IMR-90 (cell line): ENCODE results near the gene FNIP2. TPM values are rescaled to one million over a fixed set of nuclear protein-coding genes. Genes with fewer than 3 reads are reported as not detected.

ENCODE experiments used
- ATAC-seq: fragments of 200-7000 bp; cut with Tn5 transposase; 2 replicates; pipeline ENCODE4 v1.9.1; 2020; ENCODE audit warnings: low read depth, mild to moderate bottlenecking, moderate library complexity
- BruUV-seq: library from RNA; stranded (reverse); fragments of 400-500 nt; replicated peaks from 2 replicates; lab custom pipeline; 2021; lab: Mats Ljungman, UMichigan
- CTCF ChIA-PET: fragments of 300-600 bp; formaldehyde crosslinking; extraction: SDS; loops from one replicate; lab custom pipeline; 2021; ENCODE audit warnings: antibody characterized with exemption; lab: Yijun Ruan, JAX
- POLR2A ChIA-PET: fragments of 300-600 bp; sonication (Branson Sonifier 250); formaldehyde crosslinking; loops from one replicate; lab custom pipeline; 2022; ENCODE audit warnings: antibody characterized with exemption; ENCODE audit not compliant: unreplicated experiment; lab: Charles Lee
- DNase-seq: peaks from one replicate; pipeline ENCODE4 v3.0.0; 2013
- H2AFZ ChIP-seq: replicated peaks from 2 replicates; pipeline ENCODE3; 2013; ENCODE audit warnings: low read length, mild to moderate bottlenecking; ENCODE audit not compliant: poor library complexity
- H2AK5ac ChIP-seq: 2 replicates; pipeline ENCODE4 v1.6.1; 2013; ENCODE audit warnings: low read depth, low read length, inconsistent platforms
- H2AK9ac ChIP-seq: replicated peaks from 2 replicates; pipeline ENCODE3; 2013; ENCODE audit warnings: mild to moderate bottlenecking, low read depth, low read length, moderate library complexity; ENCODE audit not compliant: poor library complexity
- H2BK120ac ChIP-seq: 2 replicates; pipeline ENCODE4 v1.6.1; 2013; ENCODE audit warnings: low read depth, low read length, inconsistent platforms
- H2BK15ac ChIP-seq: 3 replicates; pipeline ENCODE4 v1.6.1; 2013; ENCODE audit warnings: low read depth, low read length, inconsistent platforms
- H2BK20ac ChIP-seq: 2 replicates; pipeline ENCODE4 v1.6.1; 2013; ENCODE audit warnings: low read depth, mild to moderate bottlenecking, inconsistent platforms, low read length, moderate library complexity
- H2BK5ac ChIP-seq: 2 replicates; pipeline ENCODE4 v1.6.1; 2013; ENCODE audit warnings: mild to moderate bottlenecking, low read depth, low read length, inconsistent platforms; ENCODE audit not compliant: poor library complexity, severe bottlenecking
- H3K14ac ChIP-seq: replicated peaks from 2 replicates; pipeline ENCODE4 v1.6.1; 2013; ENCODE audit warnings: low read depth, low read length, inconsistent platforms
- H3K18ac ChIP-seq: 2 replicates; pipeline ENCODE4 v1.6.1; 2013; ENCODE audit warnings: low read depth, low read length, control low read depth
- H3K23ac ChIP-seq: 2 replicates; pipeline ENCODE4 v1.6.1; 2013; ENCODE audit warnings: low read depth, low read length, inconsistent platforms
- H3K27ac ChIP-seq: 2 replicates; pipeline ENCODE4 v1.5.1; 2013; ENCODE audit warnings: mild to moderate bottlenecking, control low read depth, low read length; ENCODE audit not compliant: insufficient read depth
- H3K27me3 ChIP-seq: 2 replicates; pipeline ENCODE4 v1.6.1; 2013; ENCODE audit warnings: low read length; ENCODE audit not compliant: control insufficient read depth, insufficient read depth
- H3K36me3 ChIP-seq: 2 replicates; pipeline ENCODE4 v1.6.1; 2013; ENCODE audit warnings: low read length, mixed read lengths; ENCODE audit not compliant: control insufficient read depth, insufficient read depth
- H3K4ac ChIP-seq: 2 replicates; pipeline ENCODE4 v1.6.1; 2013; ENCODE audit warnings: low read depth, low read length, inconsistent platforms
- H3K4me1 ChIP-seq: 2 replicates; pipeline ENCODE4 v1.6.1; 2013; ENCODE audit warnings: low read length, mixed read lengths; ENCODE audit not compliant: control insufficient read depth, insufficient read depth
- H3K4me2 ChIP-seq: 2 replicates; pipeline ENCODE4 v1.6.1; 2013; ENCODE audit warnings: low read depth, mild to moderate bottlenecking, control low read depth, low read length, moderate library complexity
- H3K4me3 ChIP-seq: 2 replicates; pipeline ENCODE4 v1.5.1; 2013; ENCODE audit warnings: low read depth, mild to moderate bottlenecking, control low read depth, low read length, moderate library complexity; ENCODE audit not compliant: insufficient read depth
- H3K56ac ChIP-seq: 2 replicates; pipeline ENCODE4 v1.6.1; 2013; ENCODE audit warnings: low read length, inconsistent platforms; ENCODE audit not compliant: insufficient read depth; ENCODE audit errors: extremely low read depth
- H3K79me1 ChIP-seq, 2 experiments: 2 replicates each; pipeline ENCODE4 v1.6.1; 2013; ENCODE audit warnings: low read length in 2 of 2, inconsistent platforms in 1 of 2, low read depth in 1 of 2
- H3K9ac ChIP-seq: 2 replicates; pipeline ENCODE4 v1.6.1; 2013; ENCODE audit warnings: low read depth, low read length, control low read depth
- H3K9me1 ChIP-seq: 2 replicates; pipeline ENCODE4 v1.6.1; 2013; ENCODE audit warnings: low read length, inconsistent platforms; ENCODE audit not compliant: insufficient read depth
- H3K9me3 ChIP-seq: 2 replicates; pipeline ENCODE4 v1.6.1; 2013; ENCODE audit warnings: low read length; ENCODE audit not compliant: control insufficient read depth, insufficient read depth
- H4K20me1 ChIP-seq: 2 replicates; pipeline ENCODE4 v1.6.1; 2013; ENCODE audit warnings: low read length, inconsistent platforms; ENCODE audit not compliant: insufficient read depth
- H4K5ac ChIP-seq: 2 replicates; pipeline ENCODE4 v1.6.1; 2013; ENCODE audit warnings: mild to moderate bottlenecking, low read depth, low read length, control low read depth
- H4K8ac ChIP-seq, 2 experiments: 2 replicates each; pipeline ENCODE4 v1.6.1; 2013; ENCODE audit warnings: low read depth in 2 of 2, low read length in 2 of 2, control low read depth in 1 of 2, inconsistent platforms in 1 of 2
- H4K91ac ChIP-seq: 2 replicates; pipeline ENCODE4 v1.6.1; 2013; ENCODE audit warnings: low read depth, low read length, inconsistent platforms; ENCODE audit not compliant: insufficient read depth
- CHD1 ChIP-seq: IDR thresholded peaks from 2 replicates; pipeline ENCODE4 v1.6.1; 2012; ENCODE audit warnings: low read depth, low read length, improper control_type of control experiment
- MAZ ChIP-seq: IDR thresholded peaks from 2 replicates; pipeline ENCODE4 v1.6.1; 2012; ENCODE audit warnings: low read depth, mild to moderate bottlenecking, low read length, improper control_type of control experiment, moderate library complexity, borderline replicate concordance
- NFE2L2 ChIP-seq: fragments of 150-350 bp; IDR thresholded peaks from 2 replicates; pipeline ENCODE4 v1.6.1; 2016; ENCODE audit warnings: low read depth, mild to moderate bottlenecking, low read length
- POLR2A ChIP-seq: IDR thresholded peaks from 2 replicates; pipeline ENCODE4 v1.6.1; 2012; ENCODE audit warnings: mild to moderate bottlenecking, low read depth, low read length
- SMC3 ChIP-seq: fragments of 150-350 bp; IDR thresholded peaks from 2 replicates; pipeline ENCODE4 v1.6.1; 2016; ENCODE audit warnings: low read depth, mild to moderate bottlenecking, antibody characterized with exemption, low read length, moderate library complexity
- WGBS, 2 experiments: methylation state at CpG; one replicate each; pipeline versions ENCODE4 v1.1.5 to v1.1.7; 2013; ENCODE audit warnings: missing lambda C conversion rate in 2 of 2; ENCODE audit not compliant: insufficient read length in 1 of 2; ENCODE audit errors: extremely low coverage in 2 of 2; 5-methylcytosine and 5-hydroxymethylcytosine counted together
- dilution Hi-C: fragments of 300-500 bp; cut with HindIII; formaldehyde crosslinking; loops from one replicate; pipeline ENCODE4 v1.14.3; 2018; ENCODE audit warnings: low sequenced_read_pairs; ENCODE audit not compliant: unreplicated experiment
- in situ Hi-C: fragments of 300-500 bp; cut with MboI; formaldehyde crosslinking; loops from 3 replicates; pipeline ENCODE4 v1.14.3; 2019; ENCODE audit warnings: low sequenced_read_pairs, inconsistent platforms, mixed read lengths
- intact Hi-C: fragments of 100-400 bp; cut with micrococcal nuclease; formaldehyde crosslinking; loops from 2 replicates; pipeline ENCODE4 v1.10.0; 2022
- polyA plus RNA-seq, 3 experiments: library from polyadenylated mRNA; depleted of rRNA; stranded (reverse); fragments of >200 nt; gene quantifications; 2 replicates each; pipeline ENCODE4 v1.2.3, GENCODE V29; 2012; ENCODE audit warnings: low replicate concordance in 1 of 3
- total RNA-seq: library from RNA; depleted of rRNA; stranded (reverse); fragments of >200 nt; gene quantifications from 2 replicates; pipeline ENCODE4 v1.2.3, GENCODE V29; 2012
- TF ChIP-seq, protein P1 (sequence below): fragments of 150-350 bp; IDR thresholded peaks from 2 replicates; pipeline ENCODE4 v1.6.1; 2016; ENCODE audit warnings: low read depth, mild to moderate bottlenecking, low read length, moderate library complexity, borderline replicate concordance
- TF ChIP-seq, protein P2 (sequence below): fragments of 150-350 bp; IDR thresholded peaks from 2 replicates; pipeline ENCODE4 v1.6.1; 2017; ENCODE audit warnings: mild to moderate bottlenecking, antibody characterized with exemption, low read length, low read depth
- TF ChIP-seq, protein P3 (sequence below): conservative IDR thresholded peaks from 2 replicates; pipeline ENCODE4 v1.5.1; 2012; ENCODE audit warnings: mild to moderate bottlenecking, low read depth, low read length, improper control_type of control experiment

Gene FNIP2
- total and polyA plus RNA-seq, 2 of the 4 experiments (the other 2 are of a cell fraction), result 4.7 to 24.6 TPM

DNA sequence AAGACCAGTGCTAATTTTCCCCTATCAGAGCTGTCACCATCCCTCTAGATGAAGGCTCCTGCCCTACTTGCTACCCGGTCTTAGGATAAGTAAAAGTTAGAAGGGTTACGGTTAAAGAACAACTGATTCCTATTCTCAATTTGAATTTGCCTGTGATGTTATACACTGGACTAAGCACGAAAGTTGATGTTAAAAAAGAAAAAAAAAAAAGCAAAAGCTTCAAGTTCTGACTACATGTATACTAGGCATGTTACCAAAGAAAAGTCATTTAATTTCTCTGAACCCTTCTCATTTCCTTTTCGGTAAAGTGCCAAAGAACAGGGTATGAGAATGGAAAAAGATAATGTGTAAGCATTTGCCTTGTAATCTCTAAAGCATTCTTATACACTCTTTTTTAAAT lies 44.2 kb upstream of the FNIP2 start:
- DNase-seq, result no peak
- no peak overlapping the region for H3K4me3 ChIP-seq
- no peak overlapping the region for H3K9ac ChIP-seq
- no peak overlapping the region; the same call in 1 of the 2 replicates for H2BK20ac ChIP-seq
- no peaks in the 10 kb centered on the region for H4K20me1 ChIP-seq
- H3K9me3 ChIP-seq, result no peaks in the 10 kb centered on the region
- no peak overlapping the region for H3K27ac ChIP-seq
- peak overlapping the region; percentile 40 for H2AFZ ChIP-seq
- no TSS peak for BruUV-seq
- H4K91ac ChIP-seq, result no peak overlapping the region
- H3K18ac ChIP-seq, result no peak overlapping the region
- H3K23ac ChIP-seq, result no peak overlapping the region
- WGBS, 2 experiments, result no CpG with 5 or more reads among the region's 4 CpGs
- peaks cover 2% of the 10 kb centered on the region for H3K9me1 ChIP-seq
- intact Hi-C loops (no loop called here), dilution Hi-C loops (no loop called here), in situ Hi-C loops (loop anchor here (5.0 to 10.0 kb wide), 3 partner anchors 123 to 720 kb away; no protein-coding TSS in a partner anchor)
- no peak overlapping the region for H3K4me2 ChIP-seq
- TF ChIP-seq MAZ, result no peak
- no peak for TF ChIP-seq POLR2A
- TF ChIP-seq CHD1, result no peak
- TF ChIP-seq, protein P1, sequence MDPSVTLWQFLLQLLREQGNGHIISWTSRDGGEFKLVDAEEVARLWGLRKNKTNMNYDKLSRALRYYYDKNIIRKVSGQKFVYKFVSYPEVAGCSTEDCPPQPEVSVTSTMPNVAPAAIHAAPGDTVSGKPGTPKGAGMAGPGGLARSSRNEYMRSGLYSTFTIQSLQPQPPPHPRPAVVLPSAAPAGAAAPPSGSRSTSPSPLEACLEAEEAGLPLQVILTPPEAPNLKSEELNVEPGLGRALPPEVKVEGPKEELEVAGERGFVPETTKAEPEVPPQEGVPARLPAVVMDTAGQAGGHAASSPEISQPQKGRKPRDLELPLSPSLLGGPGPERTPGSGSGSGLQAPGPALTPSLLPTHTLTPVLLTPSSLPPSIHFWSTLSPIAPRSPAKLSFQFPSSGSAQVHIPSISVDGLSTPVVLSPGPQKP, result no peak
- TF ChIP-seq, protein P2, sequence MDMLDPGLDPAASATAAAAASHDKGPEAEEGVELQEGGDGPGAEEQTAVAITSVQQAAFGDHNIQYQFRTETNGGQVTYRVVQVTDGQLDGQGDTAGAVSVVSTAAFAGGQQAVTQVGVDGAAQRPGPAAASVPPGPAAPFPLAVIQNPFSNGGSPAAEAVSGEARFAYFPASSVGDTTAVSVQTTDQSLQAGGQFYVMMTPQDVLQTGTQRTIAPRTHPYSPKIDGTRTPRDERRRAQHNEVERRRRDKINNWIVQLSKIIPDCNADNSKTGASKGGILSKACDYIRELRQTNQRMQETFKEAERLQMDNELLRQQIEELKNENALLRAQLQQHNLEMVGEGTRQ, result no peak
- TF ChIP-seq, protein P3, sequence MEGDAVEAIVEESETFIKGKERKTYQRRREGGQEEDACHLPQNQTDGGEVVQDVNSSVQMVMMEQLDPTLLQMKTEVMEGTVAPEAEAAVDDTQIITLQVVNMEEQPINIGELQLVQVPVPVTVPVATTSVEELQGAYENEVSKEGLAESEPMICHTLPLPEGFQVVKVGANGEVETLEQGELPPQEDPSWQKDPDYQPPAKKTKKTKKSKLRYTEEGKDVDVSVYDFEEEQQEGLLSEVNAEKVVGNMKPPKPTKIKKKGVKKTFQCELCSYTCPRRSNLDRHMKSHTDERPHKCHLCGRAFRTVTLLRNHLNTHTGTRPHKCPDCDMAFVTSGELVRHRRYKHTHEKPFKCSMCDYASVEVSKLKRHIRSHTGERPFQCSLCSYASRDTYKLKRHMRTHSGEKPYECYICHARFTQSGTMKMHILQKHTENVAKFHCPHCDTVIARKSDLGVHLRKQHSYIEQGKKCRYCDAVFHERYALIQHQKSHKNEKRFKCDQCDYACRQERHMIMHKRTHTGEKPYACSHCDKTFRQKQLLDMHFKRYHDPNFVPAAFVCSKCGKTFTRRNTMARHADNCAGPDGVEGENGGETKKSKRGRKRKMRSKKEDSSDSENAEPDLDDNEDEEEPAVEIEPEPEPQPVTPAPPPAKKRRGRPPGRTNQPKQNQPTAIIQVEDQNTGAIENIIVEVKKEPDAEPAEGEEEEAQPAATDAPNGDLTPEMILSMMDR, result no peak
- no peak for TF ChIP-seq NFE2L2
- no peak for TF ChIP-seq SMC3
- POLR2A ChIA-PET, result no interaction called here
- H2BK120ac ChIP-seq, result no peak overlapping the region
- no peak overlapping the region for H2AK5ac ChIP-seq
- H3K14ac ChIP-seq, result no peak overlapping the region
- H3K4ac ChIP-seq, result no peak overlapping the region
- H3K36me3 ChIP-seq, result peaks cover 8% of the 10 kb centered on the region
- peaks cover 15 to 23% of the 10 kb centered on the region in 2 experiments for H3K79me1 ChIP-seq
- CTCF ChIA-PET, result no interaction called here
- H4K5ac ChIP-seq, result no peak overlapping the region
- ATAC-seq, result no peak
- no peak overlapping the region for H2BK5ac ChIP-seq
- no peak overlapping the region for H2BK15ac ChIP-seq
- H2AK9ac ChIP-seq, result no peak overlapping the region
- no peak overlapping the region; a peak in 1 of 4 replicates for H4K8ac ChIP-seq
- no peak overlapping the region for H3K56ac ChIP-seq
- H3K4me1 ChIP-seq, result no peaks in the 10 kb centered on the region; the same call in 1 of the 2 replicates
- peaks cover 8% of the 10 kb centered on the region for H3K27me3 ChIP-seq
